HEK293 (cell line): Measurements from ENCODE around the gene SFXN3.

Experiments
- CTCF ChIA-PET: fragments of 350-600 bp; formaldehyde crosslinking; extraction: SDS; loops from one replicate; lab custom pipeline; 2021; ENCODE audit warnings: antibody characterized with exemption; lab: Yijun Ruan, JAX
- POLR2A ChIA-PET: fragments of 300-600 bp; formaldehyde crosslinking; extraction: SDS; loops from one replicate; lab custom pipeline; 2020; ENCODE audit warnings: antibody characterized with exemption, inconsistent platforms; lab: Yijun Ruan, JAX
- H3K27ac ChIP-seq: fragments of 200-500 bp; sonication (Bioruptor generic); 2 replicates; pipeline ENCODE4 v1.5.1; 2014; ENCODE audit warnings: low read depth, low read length, control low read depth, inconsistent platforms; ENCODE audit errors: extremely low read depth
- H3K36me3 ChIP-seq, 2 experiments: fragments of 200-500 bp in 1 of 2; sonication (Bioruptor generic) in 1 of 2; 1 replicate in 1 of 2; 2 replicates in 1 of 2; pipeline ENCODE4 v1.5.1; 2014 to 2017; ENCODE audit warnings: inconsistent platforms in 2 of 2, low read length in 2 of 2; ENCODE audit not compliant: control insufficient read depth in 2 of 2, insufficient read depth in 1 of 2
- H3K4me1 ChIP-seq: fragments of 200-500 bp; sonication (Bioruptor generic); 2 replicates; pipeline ENCODE4 v1.5.1; 2014; ENCODE audit warnings: mild to moderate bottlenecking, low read length, inconsistent platforms; ENCODE audit not compliant: control insufficient read depth, insufficient read depth
- H3K4me3 ChIP-seq: 2 replicates; pipeline ENCODE4 v1.5.1; 2011; ENCODE audit warnings: low read depth, mild to moderate bottlenecking, control low read depth, low read length, moderate library complexity
- H3K9me3 ChIP-seq: fragments of 200-500 bp; sonication (Bioruptor generic); 2 replicates; pipeline ENCODE4 v1.5.1; 2014; ENCODE audit warnings: low read depth, low read length, inconsistent platforms; ENCODE audit not compliant: control insufficient read depth, insufficient read depth
- EGR2 ChIP-seq: fragments of 450-650 bp; formaldehyde crosslinking; IDR thresholded peaks from 2 replicates; pipeline ENCODE4 v1.5.1; 2016; ENCODE audit warnings: low read depth, missing biosample characterization, missing genetic modification characterization
- KLF1 ChIP-seq: fragments of 450-650 bp; formaldehyde crosslinking; IDR thresholded peaks from 2 replicates; pipeline ENCODE4 v1.5.1; 2016; ENCODE audit warnings: missing biosample characterization, missing genetic modification characterization
- KLF17 ChIP-seq: fragments of 450-650 bp; formaldehyde crosslinking; IDR thresholded peaks from 2 replicates; pipeline ENCODE4 v1.5.1; 2016; ENCODE audit warnings: missing biosample characterization, missing genetic modification characterization
- MZF1 ChIP-seq: fragments of 450-650 bp; formaldehyde crosslinking; IDR thresholded peaks from 2 replicates; pipeline ENCODE4 v1.5.1; 2017; ENCODE audit warnings: missing biosample characterization, missing genetic modification characterization, borderline replicate concordance
- TSHZ1 ChIP-seq: fragments of 450-650 bp; formaldehyde crosslinking; IDR thresholded peaks from 2 replicates; pipeline ENCODE4 v1.5.1; 2016; ENCODE audit warnings: missing biosample characterization, missing genetic modification characterization, borderline replicate concordance
- YY2 ChIP-seq: fragments of 450-650 bp; formaldehyde crosslinking; IDR thresholded peaks from 2 replicates; pipeline ENCODE4 v1.5.1; 2016; ENCODE audit warnings: missing biosample characterization, missing genetic modification characterization
- ZBTB49 ChIP-seq: fragments of 450-650 bp; formaldehyde crosslinking; IDR thresholded peaks from 2 replicates; pipeline ENCODE4 v1.5.1; 2016; ENCODE audit warnings: missing biosample characterization, missing genetic modification characterization, low read depth
- ZFHX2 ChIP-seq: fragments of 450-650 bp; formaldehyde crosslinking; conservative IDR thresholded peaks from 2 replicates; pipeline ENCODE4 v1.5.1; 2016; ENCODE audit warnings: missing biosample characterization, missing genetic modification characterization
- ZNF133 ChIP-seq: fragments of 450-650 bp; formaldehyde crosslinking; IDR thresholded peaks from 2 replicates; pipeline ENCODE4 v1.5.1; 2016; ENCODE audit warnings: missing biosample characterization, missing genetic modification characterization
- ZNF157 ChIP-seq: fragments of 450-650 bp; formaldehyde crosslinking; IDR thresholded peaks from 2 replicates; pipeline ENCODE4 v1.5.1; 2016; ENCODE audit warnings: missing biosample characterization, missing genetic modification characterization
- ZNF37A ChIP-seq: fragments of 450-650 bp; IDR thresholded peaks from 2 replicates; pipeline ENCODE4 v1.5.1; 2018; ENCODE audit warnings: missing biosample characterization, missing genetic modification characterization
- ZNF398 ChIP-seq: fragments of 450-650 bp; formaldehyde crosslinking; IDR thresholded peaks from 2 replicates; pipeline ENCODE4 v1.5.1; 2017; ENCODE audit warnings: missing biosample characterization, missing genetic modification characterization
- ZNF416 ChIP-seq: fragments of 450-650 bp; formaldehyde crosslinking; IDR thresholded peaks from 2 replicates; pipeline ENCODE4 v1.5.1; 2016; ENCODE audit warnings: missing biosample characterization, missing genetic modification characterization
- ZNF654 ChIP-seq: fragments of 450-650 bp; formaldehyde crosslinking; IDR thresholded peaks from 2 replicates; pipeline ENCODE4 v1.5.1; 2016; ENCODE audit warnings: low read depth, missing biosample characterization, missing genetic modification characterization

The SFXN3 gene

GRCh38 chr10:101069441-101069840 lies 38.4 kb downstream of the SFXN3 start (continued):
- TF ChIP-seq TSHZ1 (tag by site-specific recombination) (no peak), ZNF133 (no peak)

GRCh38 chr10:101070098-101070497 lies 39.1 kb downstream of the SFXN3 start:
- ChIA-PET POLR2A (interaction anchor here (0.6 to 1.6 kb wide), 3 partner anchors 9 to 874 kb away, joined by 3 to 5 read pairs (median 5); no protein-coding TSS in a partner anchor), CTCF (interaction anchor here (1.9 to 6.2 kb wide), 6 partner anchors 11 to 72 kb away, joined by 7 to 61 read pairs (median 32); no protein-coding TSS in a partner anchor)
- H3K9me3 ChIP-seq, result no peaks in the 10 kb centered on the region
- H3K4me3 ChIP-seq, result no peak overlapping the region
- TF ChIP-seq ZBTB49 (tag by site-specific recombination) (no peak), ZNF157 (tag by site-specific recombination) (no peak), MZF1 (tag by site-specific recombination) (no peak), ZNF37A (tag by site-specific recombination) (no peak), KLF17 (tag by site-specific recombination) (0 out of 2 replicates have a peak, but pooled peaks have one; percentile 22), ZNF398 (tag by site-specific recombination) (no peak), ZNF416 (no peak), YY2 (tag by site-specific recombination) (no peak), KLF1 (peak; percentile 77), ZNF654 (tag by site-specific recombination) (no peak), EGR2 (tag by site-specific recombination) (peak; percentile 79), ZFHX2 (tag by site-specific recombination) (peak; percentile 87)
- H3K36me3 ChIP-seq, result no peaks in the 10 kb centered on the region
- peaks cover 4% of the 10 kb centered on the region; the same call in 1 of the 2 replicates for H3K4me1 ChIP-seq
- H3K27ac ChIP-seq, result no peak overlapping the region
